Astrocyte of the hippocampus (primary cell): ENCODE data around the gene RABAC1.
A peak's percentile ranks its signal among the peaks of the same experiment; 100 is the strongest.
"Not testable (repeated sequence)": the region's sequence is repeated elsewhere in the genome, so short reads cannot be mapped to it uniquely, and the experiment has no call there.

ENCODE experiments used
- DNase-seq: peaks from one replicate; pipeline ENCODE4 v3.0.0; 2011; ENCODE audit warnings: low read depth, low spot score

Gene RABAC1

GRCh38 chr19:41947091-41947490, 12.0 kb downstream of the RABAC1 start:
- DNase-seq = no peak

GRCh38 chr19:41945135-41945766, 13.9 kb downstream of the RABAC1 start:
- no peak for DNase-seq

GRCh38 chr19:41944336-41944735, 14.8 kb downstream of the RABAC1 start:
- DNase-seq = no peak

- no peak for DNase-seq
Measured at GRCh38 chr19:41941410-41942202, 17.5 kb downstream of the RABAC1 start.

- DNase-seq = no peak
Measured at GRCh38 chr19:41940731-41941409, 18.3 kb downstream of the RABAC1 start.

GRCh38 chr19:41939861-41940730, 19.0 kb downstream of the RABAC1 start:
- DNase-seq = no peak

GRCh38 chr19:41939209-41939608, 19.9 kb downstream of the RABAC1 start:
- not testable (repeated sequence) for DNase-seq

GRCh38 chr19:41937525-41938468, 21.3 kb downstream of the RABAC1 start:
- no peak for DNase-seq

- no peak for DNase-seq
Measured at GRCh38 chr19:41936961-41937360, 22.2 kb downstream of the RABAC1 start.

- DNase-seq = no peak
Measured at GRCh38 chr19:41936416-41936850, 22.7 kb downstream of the RABAC1 start.

GRCh38 chr19:41935760-41936415, 23.2 kb downstream of the RABAC1 start:
- no peak for DNase-seq

GRCh38 chr19:41934849-41935374, 24.2 kb downstream of the RABAC1 start:
- DNase-seq = peak; percentile 79

GRCh38 chr19:41933693-41934426, 25.3 kb downstream of the RABAC1 start:
- no peak for DNase-seq

GRCh38 chr19:41932720-41933332, 26.3 kb downstream of the RABAC1 start:
- no peak for DNase-seq

GRCh38 chr19:41932259-41932719, 26.8 kb downstream of the RABAC1 start:
- no peak for DNase-seq

- DNase-seq = no peak
Measured at GRCh38 chr19:41930926-41931592, 28.1 kb downstream of the RABAC1 start.

- DNase-seq = no peak
Measured at GRCh38 chr19:41930322-41930722, 28.8 kb downstream of the RABAC1 start.

- no peak for DNase-seq
Measured at GRCh38 chr19:41929536-41930071, 29.5 kb downstream of the RABAC1 start.
